MCF 10A (cell line): ENCODE measurements around the gene KRTAP10-8. TPM values are rescaled to one million over a fixed set of nuclear protein-coding genes. Genes with fewer than 3 reads are reported as not detected.
"Not testable (repeated sequence)": the region's sequence is repeated elsewhere in the genome, so short reads cannot be mapped to it uniquely, and the experiment has no call there.

Experiments
- BruUV-seq: library from RNA; stranded (reverse); fragments of 400-500 nt; replicated peaks from 2 replicates; lab custom pipeline; 2021; lab: Mats Ljungman, UMichigan
- CTCF ChIA-PET: fragments of 300-600 bp; sonication (Branson Sonifier 250); formaldehyde crosslinking; extraction: SDS; loops from one replicate; lab custom pipeline; 2021; ENCODE audit warnings: antibody characterized with exemption, inconsistent platforms; lab: Yijun Ruan, JAX
- POLR2A ChIA-PET: fragments of 300-600, 350-650 bp; sonication (Branson Sonifier 250); formaldehyde crosslinking; extraction: SDS; loops from one replicate; lab custom pipeline; 2020; ENCODE audit warnings: antibody characterized with exemption, inconsistent platforms; lab: Yijun Ruan, JAX
- DNase-seq: peaks from one replicate; pipeline ENCODE4 v3.0.0-alpha.2; 2018; ENCODE audit not compliant: unreplicated experiment
- H3K27ac Mint-ChIP-seq: one replicate; pipeline ENCODE4 v1.8.0; 2022; ENCODE audit warnings: mild to moderate bottlenecking, low read depth, mixed read lengths; ENCODE audit not compliant: unreplicated experiment
- H3K27me3 Mint-ChIP-seq: one replicate; pipeline ENCODE4 v1.8.0; 2022; ENCODE audit warnings: mixed read lengths; ENCODE audit not compliant: insufficient read depth, unreplicated experiment
- H3K36me3 Mint-ChIP-seq: one replicate; pipeline ENCODE4 v1.8.0; 2022; ENCODE audit warnings: mild to moderate bottlenecking, moderate library complexity, mixed read lengths; ENCODE audit not compliant: insufficient read depth, unreplicated experiment
- H3K4me1 Mint-ChIP-seq: one replicate; pipeline ENCODE4 v1.8.0; 2022; ENCODE audit warnings: mixed read lengths; ENCODE audit not compliant: insufficient read depth, unreplicated experiment
- H3K4me3 Mint-ChIP-seq: one replicate; pipeline ENCODE4 v1.8.0; 2022; ENCODE audit warnings: mild to moderate bottlenecking, moderate library complexity, mixed read lengths; ENCODE audit not compliant: unreplicated experiment
- H3K9me3 Mint-ChIP-seq: one replicate; pipeline ENCODE4 v1.8.0; 2022; ENCODE audit warnings: mixed read lengths; ENCODE audit not compliant: unreplicated experiment
- intact Hi-C: fragments of 100-400 bp; cut with micrococcal nuclease; formaldehyde crosslinking; loops from 2 replicates; pipeline ENCODE4 v1.14.1; 2022
- total RNA-seq: library from RNA; stranded (reverse); gene quantifications from 2 replicates; pipeline ENCODE4 v1.2.3, GENCODE V29; 2022
- TF ChIP-seq, protein P1 (sequence below): fragments of 200-600 bp; IDR thresholded peaks from one replicate; pipeline ENCODE4 v1.8.0; 2022; ENCODE audit warnings: antibody characterized with exemption, mild to moderate bottlenecking; ENCODE audit not compliant: unreplicated experiment

Gene KRTAP10-8
- total RNA-seq, 1 experiment from 2014 or later = not detected

GRCh38 chr21:44640761-44641160 is 28.9 kb downstream of the KRTAP10-8 start:
- H3K27ac Mint-ChIP-seq = no peak overlapping the region
- peaks cover 34% of the 10 kb centered on the region for H3K9me3 Mint-ChIP-seq
- intact Hi-C loops = no loop called here
- peaks cover 39% of the 10 kb centered on the region for H3K27me3 Mint-ChIP-seq
- TF ChIP-seq, protein P1, sequence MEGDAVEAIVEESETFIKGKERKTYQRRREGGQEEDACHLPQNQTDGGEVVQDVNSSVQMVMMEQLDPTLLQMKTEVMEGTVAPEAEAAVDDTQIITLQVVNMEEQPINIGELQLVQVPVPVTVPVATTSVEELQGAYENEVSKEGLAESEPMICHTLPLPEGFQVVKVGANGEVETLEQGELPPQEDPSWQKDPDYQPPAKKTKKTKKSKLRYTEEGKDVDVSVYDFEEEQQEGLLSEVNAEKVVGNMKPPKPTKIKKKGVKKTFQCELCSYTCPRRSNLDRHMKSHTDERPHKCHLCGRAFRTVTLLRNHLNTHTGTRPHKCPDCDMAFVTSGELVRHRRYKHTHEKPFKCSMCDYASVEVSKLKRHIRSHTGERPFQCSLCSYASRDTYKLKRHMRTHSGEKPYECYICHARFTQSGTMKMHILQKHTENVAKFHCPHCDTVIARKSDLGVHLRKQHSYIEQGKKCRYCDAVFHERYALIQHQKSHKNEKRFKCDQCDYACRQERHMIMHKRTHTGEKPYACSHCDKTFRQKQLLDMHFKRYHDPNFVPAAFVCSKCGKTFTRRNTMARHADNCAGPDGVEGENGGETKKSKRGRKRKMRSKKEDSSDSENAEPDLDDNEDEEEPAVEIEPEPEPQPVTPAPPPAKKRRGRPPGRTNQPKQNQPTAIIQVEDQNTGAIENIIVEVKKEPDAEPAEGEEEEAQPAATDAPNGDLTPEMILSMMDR = no peak
- POLR2A ChIA-PET = no interaction called here
- H3K4me3 Mint-ChIP-seq = no peak overlapping the region
- H3K4me1 Mint-ChIP-seq = no peaks in the 10 kb centered on the region
- H3K36me3 Mint-ChIP-seq = no peaks in the 10 kb centered on the region
- no peak for DNase-seq
- no TSS peak for BruUV-seq
- CTCF ChIA-PET = no interaction called here

- intact Hi-C loops = no loop called here
- POLR2A ChIA-PET = no interaction called here
- CTCF ChIA-PET = no interaction called here
- Mint-ChIP-seq H3K27me3 (peaks cover 39% of the 10 kb centered on the region), H3K27ac (no peak overlapping the region), H3K36me3 (no peaks in the 10 kb centered on the region), H3K4me3 (no peak overlapping the region), H3K9me3 (peaks cover 34% of the 10 kb centered on the region), H3K4me1 (no peaks in the 10 kb centered on the region)
- DNase-seq = no peak
- BruUV-seq = no TSS peak
- TF ChIP-seq, protein P1 = no peak
These were observed 31.9 kb downstream of the KRTAP10-8 start for GRCh38 chr21:44643741-44644310.

DNA sequence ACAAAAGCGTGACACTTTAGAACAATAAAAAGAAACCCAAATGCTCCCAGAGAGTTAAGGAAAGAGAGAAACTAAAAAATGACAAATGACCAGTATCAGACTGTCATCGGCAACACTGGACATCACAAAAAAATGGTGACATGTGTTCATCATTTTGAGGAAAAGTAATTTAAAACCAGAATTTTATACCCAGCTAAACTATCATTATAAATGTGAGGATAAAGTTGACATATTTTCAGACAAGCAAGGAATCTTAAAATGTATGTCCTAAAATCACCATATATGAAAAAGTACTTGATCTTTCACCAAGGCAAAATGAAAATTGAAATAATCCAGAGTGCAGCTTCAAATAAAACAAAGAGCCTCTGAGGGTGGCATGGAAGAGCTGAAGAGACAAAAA is 33.0 kb downstream of the KRTAP10-8 start:
- no peak overlapping the region for H3K4me3 Mint-ChIP-seq
- H3K27ac Mint-ChIP-seq = no peak overlapping the region
- CTCF ChIA-PET = interaction anchor here (0.9 kb wide), 1 partner anchor 97 kb away, joined by 3 read pairs; no protein-coding TSS in a partner anchor
- POLR2A ChIA-PET = no interaction called here
- TF ChIP-seq, protein P1 = no peak
- BruUV-seq = no TSS peak
- H3K4me1 Mint-ChIP-seq = no peaks in the 10 kb centered on the region
- no peaks in the 10 kb centered on the region for H3K36me3 Mint-ChIP-seq
- no peak for DNase-seq
- intact Hi-C loops = no loop called here
- peaks cover 32% of the 10 kb centered on the region for H3K9me3 Mint-ChIP-seq
- peaks cover 30% of the 10 kb centered on the region for H3K27me3 Mint-ChIP-seq

GRCh38 chr21:44646366-44647221 is 34.7 kb downstream of the KRTAP10-8 start, which contains the start of gene KRTAP10-11:
KRTAP10-11 (plus strand) TSS chr21:44646414; CDS start chr21:44646459, 45 bp downstream.
- H3K4me1 Mint-ChIP-seq, POLR2A ChIA-PET, H3K27ac Mint-ChIP-seq, H3K4me3 Mint-ChIP-seq, H3K36me3 Mint-ChIP-seq, DNase-seq, BruUV-seq, intact Hi-C loops: not testable (repeated sequence)
- peaks cover 17% of the 10 kb centered on the region for H3K9me3 Mint-ChIP-seq
- peaks cover 23% of the 10 kb centered on the region for H3K27me3 Mint-ChIP-seq
- CTCF ChIA-PET = interaction anchor here (0.6 kb wide), 1 partner anchor 224 kb away, joined by 3 read pairs; no protein-coding TSS in a partner anchor
